HG02884 (cell line): ENCODE measurements around the gene PRM1.

Experiments used
- ATAC-seq: cut with Tn5 transposase; IDR thresholded peaks from one replicate; pipeline ENCODE4 v1.9.1; 2021; ENCODE audit warnings: mild to moderate bottlenecking, moderate library complexity; ENCODE audit not compliant: unreplicated experiment

The PRM1 gene

DNA sequence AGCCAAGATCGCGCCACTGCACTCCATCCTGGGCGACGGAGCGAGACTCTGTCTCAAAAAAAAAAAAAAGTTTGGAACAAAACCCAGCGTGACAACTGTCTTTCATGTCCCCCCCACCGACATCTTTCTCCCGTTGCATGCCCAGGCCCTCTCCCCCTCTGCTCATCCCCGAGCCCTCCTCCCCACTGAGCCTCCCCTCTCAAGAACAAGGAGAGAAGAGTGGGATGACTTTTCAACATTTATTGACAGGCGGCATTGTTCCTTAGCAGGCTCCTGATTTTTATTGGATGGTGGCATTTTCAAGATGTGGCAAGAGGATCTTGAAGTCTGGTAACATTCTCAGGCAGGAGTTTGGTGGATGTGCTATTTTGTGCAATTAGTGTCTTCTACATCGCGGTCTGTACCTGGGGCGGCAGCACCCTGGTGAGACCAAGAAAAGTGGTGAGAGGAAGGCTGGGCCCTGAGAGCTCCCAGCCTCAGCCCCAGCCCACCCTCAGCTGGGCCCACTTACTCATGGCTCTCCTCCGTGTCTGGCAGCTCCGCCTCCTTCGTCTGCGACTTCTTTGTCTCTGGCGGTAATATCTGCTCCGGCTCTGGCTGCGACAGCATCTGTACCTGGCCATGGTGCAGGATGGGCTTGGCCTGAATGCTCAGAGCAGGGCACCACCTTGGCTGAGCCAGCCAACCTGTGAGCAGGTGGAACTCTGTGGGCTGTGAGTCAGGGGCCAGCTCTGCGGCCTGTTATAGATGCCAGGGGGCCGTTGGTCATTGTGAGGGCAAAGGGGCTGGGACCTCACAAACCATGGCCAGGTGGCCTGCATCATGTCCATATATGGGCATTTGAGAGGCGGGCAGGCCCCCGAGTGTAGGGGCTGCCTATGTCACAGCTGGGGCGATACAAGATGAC lies at the start of gene PRM1:
PRM1 (minus strand) TSS at position 715 of the 907 bp plus-strand sequence; CDS start at position 623, 92 bp downstream.
- no peak for ATAC-seq

DNA sequence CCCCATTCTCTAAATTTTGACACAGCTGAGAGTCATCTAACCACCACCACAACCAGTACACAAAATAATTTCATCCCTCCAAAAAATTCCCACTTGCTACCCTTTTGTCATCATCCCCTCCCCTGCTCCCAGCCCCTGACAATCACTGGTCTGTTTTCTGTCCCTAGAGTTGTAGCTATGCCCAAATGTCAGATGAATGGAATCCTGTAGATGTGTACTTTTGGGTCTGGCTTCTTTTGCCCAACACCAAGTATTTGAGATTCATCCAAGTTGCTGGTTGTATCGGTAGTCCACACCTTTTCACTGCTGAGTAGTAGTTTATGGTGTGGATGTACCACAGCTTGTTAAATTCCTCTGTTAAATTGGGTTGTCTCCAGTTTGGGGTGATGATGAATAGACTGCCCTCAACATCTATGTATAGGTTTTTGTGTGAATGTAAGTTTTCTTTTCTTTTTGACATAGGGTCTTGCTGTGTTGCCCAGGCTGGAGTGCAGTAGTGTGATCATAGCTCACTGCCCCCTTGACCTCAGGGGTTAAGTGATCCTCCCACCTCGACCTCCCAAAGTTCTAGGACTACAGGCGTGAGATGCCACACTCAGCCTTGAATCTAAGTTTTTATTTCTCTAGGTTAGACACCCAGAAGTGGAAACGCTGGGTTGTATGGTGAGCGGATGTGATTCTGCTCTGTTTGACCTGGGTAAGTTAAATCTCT lies 49.6 kb upstream of the PRM1 start:
- ATAC-seq, result no peak

- ATAC-seq, result no peak
Measured at GRCh38 chr16:11329891-11330290, 48.8 kb upstream of the PRM1 start.

DNA sequence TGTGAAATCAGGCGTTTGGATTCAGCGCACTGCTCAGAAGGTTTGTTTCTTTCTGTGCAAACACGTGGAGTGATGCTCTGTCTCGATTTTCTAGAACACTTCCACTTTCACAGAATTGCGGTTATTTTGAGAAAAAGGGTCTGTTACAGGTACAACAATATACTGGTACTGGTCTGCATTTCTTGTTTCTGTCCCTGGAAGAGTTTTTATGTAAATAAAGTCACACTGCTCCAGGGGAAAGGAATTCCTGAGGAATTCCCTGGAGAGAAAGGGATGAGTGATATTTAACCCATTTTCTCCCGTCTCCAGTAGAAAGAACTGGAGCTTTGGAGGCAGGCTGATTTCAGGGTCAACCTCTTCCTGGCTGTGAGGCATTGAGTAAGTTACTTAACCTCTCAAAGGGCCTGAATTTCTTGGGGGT lies 48.0 kb upstream of the PRM1 start:
- no peak for ATAC-seq

GRCh38 chr16:11328172-11329070 lies 47.3 kb upstream of the PRM1 start:
- peak; percentile 78 for ATAC-seq

- no peak for ATAC-seq
Measured at GRCh38 chr16:11327277-11328171, 46.4 kb upstream of the PRM1 start.

GRCh38 chr16:11326737-11327276 lies 45.7 kb upstream of the PRM1 start:
- ATAC-seq, result no peak

DNA sequence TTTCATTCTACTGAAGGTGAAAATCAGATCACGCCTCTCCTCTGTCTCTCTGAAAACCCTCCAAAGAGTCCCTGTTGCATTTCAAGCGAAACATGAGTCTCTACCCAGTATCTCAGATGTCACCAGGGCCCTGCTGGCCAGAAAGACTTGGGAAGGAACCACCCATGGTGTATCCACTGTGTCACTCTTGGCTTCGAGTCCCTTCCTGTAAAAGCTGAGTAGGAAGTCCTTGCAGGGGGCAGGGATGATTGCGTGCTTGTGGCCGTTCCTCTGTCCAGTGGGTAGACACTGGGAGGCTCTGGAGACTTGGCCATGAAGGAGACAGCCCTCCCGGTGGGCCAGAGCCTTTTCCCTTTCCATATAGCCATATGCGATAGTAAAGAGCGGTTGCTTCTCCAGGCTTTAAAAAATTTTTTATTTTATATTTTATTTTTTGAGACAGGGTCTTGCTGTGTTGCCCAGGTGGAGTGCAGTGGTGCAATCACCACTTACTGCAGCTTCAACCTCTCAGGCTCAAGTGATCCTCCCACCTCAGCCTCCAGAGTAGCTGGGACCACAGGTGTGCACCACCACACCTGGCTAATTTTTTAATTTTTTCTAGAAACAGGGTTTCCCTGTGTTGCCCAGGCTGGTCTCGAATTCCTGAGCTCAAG lies 45.1 kb upstream of the PRM1 start:
- no peak for ATAC-seq

- ATAC-seq, result no peak
Measured at GRCh38 chr16:11325404-11326083, 44.4 kb upstream of the PRM1 start.

DNA sequence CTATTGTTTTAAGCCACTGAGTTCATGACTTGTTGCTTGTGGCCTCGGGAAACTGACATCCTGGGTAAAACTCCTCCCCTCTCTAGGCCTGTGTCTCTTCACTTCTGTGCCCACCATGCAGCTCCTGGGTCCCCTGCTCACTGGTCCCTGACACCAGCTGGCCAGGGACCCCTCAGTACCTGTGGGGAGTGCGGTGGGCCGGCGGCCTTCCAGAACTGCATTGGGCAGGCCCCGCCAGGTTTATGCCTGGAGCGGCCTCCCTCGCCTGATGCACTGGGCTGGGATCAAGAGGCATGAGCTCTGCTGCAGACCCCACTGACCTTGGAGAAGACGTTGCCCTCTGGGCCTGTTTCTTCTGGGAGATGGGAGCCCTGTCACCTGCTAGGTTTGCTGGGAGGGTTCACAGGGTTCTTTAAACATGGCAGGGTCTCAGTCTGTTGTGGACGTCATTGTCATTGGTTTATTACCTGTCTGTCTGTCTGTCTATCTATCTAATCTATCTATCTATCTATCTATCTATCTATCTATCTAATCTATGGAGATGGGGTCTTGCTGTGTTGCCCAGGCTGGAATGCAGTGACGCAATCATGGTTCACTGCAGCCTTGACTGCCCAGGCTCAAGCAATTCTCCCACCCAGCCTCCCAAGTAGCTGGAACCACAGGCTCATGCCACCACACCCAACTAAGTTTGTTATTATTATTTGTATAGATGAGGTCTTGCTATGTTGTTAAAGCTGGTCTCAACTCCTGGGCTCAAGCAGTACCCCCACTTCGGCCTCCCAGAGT lies 42.6 kb upstream of the PRM1 start:
- ATAC-seq, result no peak

- no peak for ATAC-seq
Measured at GRCh38 chr16:11322823-11323222, 41.7 kb upstream of the PRM1 start.

- no peak for ATAC-seq
Measured at GRCh38 chr16:11321662-11322061, 40.5 kb upstream of the PRM1 start.

GRCh38 chr16:11320170-11320569 lies 39.0 kb upstream of the PRM1 start:
- no peak for ATAC-seq

DNA sequence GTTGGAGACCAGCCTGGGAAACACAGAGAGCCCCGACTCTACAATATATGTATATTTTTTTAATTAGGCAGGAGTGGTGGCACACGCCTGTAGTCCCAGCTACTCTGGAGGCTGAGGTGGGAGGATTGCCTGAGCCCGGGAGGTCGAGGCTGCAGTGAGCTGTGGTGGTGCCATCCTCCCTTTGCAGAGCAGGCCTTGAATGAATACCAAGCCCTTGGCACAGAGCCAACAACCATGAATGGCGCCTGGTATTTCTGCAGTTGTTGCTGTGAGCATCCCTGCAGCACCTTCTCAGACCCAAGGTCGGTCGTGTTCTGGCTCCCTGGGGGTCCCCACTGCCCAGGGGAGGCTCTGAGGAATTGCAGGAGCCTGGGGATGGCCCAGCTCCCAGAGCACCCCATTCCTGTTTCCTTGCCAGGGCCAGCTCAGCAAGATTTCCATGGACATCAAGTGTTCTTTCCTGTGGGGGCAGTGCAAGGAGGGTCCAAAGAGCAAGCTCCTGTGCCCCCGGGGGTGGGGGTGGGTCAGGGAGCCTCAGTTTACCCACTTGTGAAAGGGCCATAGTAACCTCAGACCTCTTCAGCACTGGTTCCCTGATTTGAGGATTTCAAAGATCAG lies 38.5 kb upstream of the PRM1 start:
- ATAC-seq, result no peak

DNA sequence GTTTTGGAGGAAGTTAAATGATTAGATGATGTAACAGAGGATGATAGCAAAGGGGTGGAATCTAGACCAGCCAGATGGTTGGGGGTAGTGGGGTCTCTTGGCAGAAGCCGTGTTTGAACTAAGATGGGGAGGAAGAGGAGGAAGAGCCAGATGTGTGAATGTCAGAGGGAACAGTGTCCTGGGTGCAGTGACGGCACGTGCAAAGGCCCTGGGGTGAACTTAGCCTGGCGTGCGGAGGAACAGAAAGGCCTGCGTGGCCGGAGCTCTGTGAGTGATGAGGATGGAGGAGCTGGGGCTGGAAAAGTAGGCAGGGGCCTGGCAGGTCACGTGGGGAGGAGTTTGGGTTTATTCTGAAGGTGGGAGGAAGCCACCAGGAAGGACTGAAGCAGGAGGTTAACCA lies 37.7 kb upstream of the PRM1 start:
- ATAC-seq, result no peak

DNA sequence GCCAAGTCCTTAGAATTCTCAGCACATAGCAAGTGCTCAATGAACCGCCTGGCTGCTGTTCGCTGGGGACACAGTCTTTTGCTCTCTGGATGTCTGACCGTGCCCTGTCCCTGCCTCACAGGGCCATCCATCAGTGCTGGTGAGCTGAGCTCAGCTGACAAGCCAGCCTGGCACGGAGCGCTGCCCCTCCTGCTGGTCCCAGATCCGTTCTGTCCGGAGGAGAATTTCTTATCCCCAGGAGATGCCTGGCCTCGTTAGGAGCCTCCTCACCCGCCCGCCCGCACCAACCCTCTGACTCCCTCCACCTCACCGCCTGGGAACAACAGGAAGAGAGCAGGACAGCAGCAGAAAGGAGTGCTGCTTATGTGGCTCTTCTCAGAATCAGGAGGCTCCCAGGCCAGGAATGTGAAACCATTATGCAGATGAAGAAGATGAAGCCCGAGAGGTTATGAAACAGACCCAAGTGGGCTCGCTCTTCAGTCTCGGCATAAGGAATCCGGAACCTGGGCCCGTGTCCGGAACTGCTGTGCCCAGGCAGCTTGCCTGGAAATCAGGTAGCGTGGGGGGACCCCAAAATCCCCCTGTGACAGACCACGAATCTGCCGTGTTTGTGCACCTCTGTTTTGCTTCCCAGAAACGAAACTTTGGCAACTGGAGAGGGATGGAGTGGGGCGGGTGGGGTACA lies 35.3 kb upstream of the PRM1 start:
- ATAC-seq, result no peak

- ATAC-seq, result no peak
Measured at GRCh38 chr16:11315510-11315909, 34.4 kb upstream of the PRM1 start.
